SU-DHL-6 (cell line): ENCODE results near the gene USP21.

ENCODE experiments used
- CTCF ChIP-seq: fragments of 200-600 bp; sonication (generic); IDR thresholded peaks from one replicate; pipeline ENCODE4 v1.5.1; 2017; ENCODE audit warnings: antibody characterized with exemption, mild to moderate bottlenecking, low read length, moderate library complexity; ENCODE audit not compliant: insufficient read depth, poor library complexity, severe bottlenecking
- EZH2phosphoT487 ChIP-seq: fragments of 200-600 bp; sonication (generic), shearing (Covaris generic); conservative IDR thresholded peaks from 2 replicates; pipeline ENCODE4 v1.6.1; 2018; ENCODE audit warnings: mild to moderate bottlenecking, antibody characterized with exemption, low read length, moderate library complexity, mixed read lengths

- TF ChIP-seq CTCF: no peak
- TF ChIP-seq EZH2phosphoT487: no peak
These were observed 47.3 kb downstream of the USP21 start for GRCh38 chr1:161206411-161207140.
